NCI-H1105 (cell line): ENCODE measurements around the gene LENG1.

Source experiments
- DNase-seq: peaks from one replicate; lab custom pipeline; 2025; lab: John Stamatoyannopoulos, UW

The LENG1 gene

GRCh38 chr19:54164369-54165068 is 5.0 kb upstream of the LENG1 start:
- DNase-seq = no peak

DNA sequence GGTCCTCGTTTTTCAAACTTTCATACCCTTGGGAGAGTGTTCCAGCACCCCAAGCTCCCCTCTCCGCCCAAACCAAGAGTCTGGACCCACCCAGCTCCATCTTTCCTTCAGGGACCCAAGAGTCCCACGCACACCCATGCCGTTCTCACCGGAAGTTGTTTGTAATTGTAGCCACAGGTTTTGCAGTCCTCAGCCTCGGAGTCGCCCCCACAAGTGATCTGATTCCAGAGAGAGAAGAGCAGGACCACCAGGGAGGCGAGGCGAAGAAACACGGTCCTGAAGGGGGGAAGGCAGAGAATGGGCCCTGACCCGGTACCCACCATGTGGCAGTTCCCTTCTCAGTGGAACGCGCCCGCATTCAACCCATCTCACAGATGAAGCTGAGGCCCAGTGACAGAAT is 3.4 kb upstream of the LENG1 start:
- no peak for DNase-seq

GRCh38 chr19:54162241-54162805 is 2.8 kb upstream of the LENG1 start:
- DNase-seq = no peak

GRCh38 chr19:54160854-54161253 is 1.3 kb upstream of the LENG1 start:
- DNase-seq = no peak

DNA sequence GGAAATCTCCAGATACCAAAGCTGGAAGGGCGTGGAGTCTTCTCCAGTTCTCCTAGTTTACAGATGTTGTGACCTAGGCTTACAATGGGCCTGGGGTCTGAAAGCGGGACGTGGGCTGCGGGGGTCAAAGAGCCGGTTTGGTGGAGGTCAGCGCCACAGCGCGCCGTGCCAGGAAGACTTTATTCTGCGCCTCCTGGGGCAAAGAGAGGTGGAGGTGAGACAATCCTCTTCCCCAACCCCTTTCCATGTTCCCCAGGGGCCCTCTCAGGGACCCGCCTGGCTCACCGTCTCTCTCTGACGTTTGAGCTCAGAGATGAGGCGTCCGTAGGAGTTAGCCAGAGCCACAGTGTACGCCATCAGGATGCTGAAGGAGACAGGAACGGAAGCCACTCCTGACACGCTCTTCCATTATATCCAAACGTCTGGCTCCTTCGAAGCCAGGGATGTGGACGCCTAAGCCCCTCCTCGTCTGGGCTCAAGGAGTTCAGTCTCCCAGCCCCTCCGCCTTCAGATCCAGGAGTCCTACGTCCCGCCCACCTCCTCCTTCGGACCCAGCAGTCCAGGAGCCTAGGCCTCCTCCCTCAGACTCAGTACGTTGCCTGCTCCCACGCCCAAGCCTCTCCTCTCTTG is 776 bp upstream of the LENG1 start:
- peak; percentile 34 for DNase-seq

DNA sequence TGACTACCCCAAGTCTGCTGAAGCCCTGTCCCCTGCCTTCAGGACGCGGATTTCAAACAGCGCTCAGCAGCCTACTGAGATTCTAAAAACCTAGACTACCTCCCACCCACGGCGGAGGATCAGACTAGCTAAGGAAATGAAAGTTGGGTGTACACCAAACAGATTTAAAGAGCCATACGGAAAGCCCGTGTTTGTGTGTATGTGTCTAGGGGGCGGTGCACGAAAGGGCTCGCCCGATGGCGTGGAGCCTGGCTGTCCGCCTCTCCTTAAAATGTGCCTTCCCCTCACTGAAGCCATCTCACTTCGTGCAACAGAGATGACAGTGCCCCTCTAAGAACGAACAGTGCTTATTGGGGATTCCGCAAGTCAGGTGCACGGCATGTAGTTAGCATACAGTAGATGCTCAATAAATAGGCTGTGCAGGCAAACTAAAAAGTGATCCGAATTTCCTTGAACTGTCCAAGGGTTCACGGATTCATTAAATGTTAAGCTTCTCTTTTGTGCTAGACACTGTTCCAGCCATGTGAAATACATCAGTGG is 639 bp downstream of the LENG1 start:
- no peak for DNase-seq

DNA sequence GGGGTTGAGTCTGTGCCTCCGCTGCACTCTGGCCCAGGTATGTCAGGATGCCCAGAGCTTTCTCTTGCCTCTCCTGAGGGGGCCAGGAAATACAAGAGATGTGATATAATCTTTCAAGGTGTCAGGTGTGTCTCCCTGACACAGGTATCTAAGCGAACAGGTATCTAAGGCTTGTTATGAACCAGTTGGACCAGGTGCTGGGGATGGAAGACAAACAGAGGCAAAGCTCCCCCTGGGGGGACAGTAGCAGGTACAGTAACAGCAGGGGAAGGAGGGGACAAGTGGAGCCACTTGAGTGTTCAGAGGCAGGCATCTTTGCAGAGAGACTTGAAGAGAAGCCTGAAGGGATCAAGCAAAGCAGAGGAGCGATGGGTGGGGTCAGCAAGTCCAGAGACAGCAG is 2.6 kb downstream of the LENG1 start:
- DNase-seq = no peak

DNA sequence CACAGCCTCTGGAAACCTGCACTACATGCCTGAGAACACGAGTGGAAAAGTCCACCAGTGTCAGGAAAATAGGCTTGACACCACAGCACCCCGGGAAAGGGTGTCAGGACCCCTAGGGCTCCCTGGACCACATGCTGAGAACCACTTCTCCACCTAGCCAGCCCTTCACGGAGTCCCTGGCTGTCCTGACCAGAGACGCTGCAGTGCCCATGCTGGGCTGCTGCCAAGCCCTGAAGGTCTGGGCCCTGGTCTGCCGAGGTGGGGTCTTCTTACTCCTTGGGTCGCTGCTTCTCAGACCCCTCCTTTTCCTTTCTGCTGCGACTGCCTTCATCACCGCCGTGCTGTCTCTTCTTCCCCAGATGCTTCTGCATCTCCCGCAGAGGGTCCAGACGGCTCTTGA is 3.0 kb downstream of the LENG1 start:
- no peak for DNase-seq

DNA sequence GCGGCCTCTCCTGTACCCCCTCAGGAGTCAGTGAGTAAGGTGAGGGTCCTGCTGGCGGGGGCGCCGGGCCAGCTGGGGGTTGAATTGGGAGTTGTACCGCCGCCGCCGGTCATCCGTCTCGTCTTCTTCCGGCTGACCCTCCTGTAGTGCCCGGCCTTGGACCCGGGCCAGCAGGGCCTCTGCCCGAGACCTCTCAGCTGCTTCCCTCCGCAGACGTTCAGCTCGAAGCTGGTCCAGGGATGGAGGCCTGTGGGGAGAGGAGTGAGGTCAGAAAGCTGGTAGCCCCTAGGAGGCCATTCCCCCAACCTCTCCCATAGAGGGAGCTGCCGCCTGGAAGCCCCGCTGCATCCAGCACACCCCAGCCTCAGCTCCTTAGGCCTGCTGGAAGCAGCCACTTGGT is 3.8 kb downstream of the LENG1 start:
- DNase-seq = no peak

- DNase-seq = no peak
Measured at GRCh38 chr19:54154603-54155345, 4.7 kb downstream of the LENG1 start.

DNA sequence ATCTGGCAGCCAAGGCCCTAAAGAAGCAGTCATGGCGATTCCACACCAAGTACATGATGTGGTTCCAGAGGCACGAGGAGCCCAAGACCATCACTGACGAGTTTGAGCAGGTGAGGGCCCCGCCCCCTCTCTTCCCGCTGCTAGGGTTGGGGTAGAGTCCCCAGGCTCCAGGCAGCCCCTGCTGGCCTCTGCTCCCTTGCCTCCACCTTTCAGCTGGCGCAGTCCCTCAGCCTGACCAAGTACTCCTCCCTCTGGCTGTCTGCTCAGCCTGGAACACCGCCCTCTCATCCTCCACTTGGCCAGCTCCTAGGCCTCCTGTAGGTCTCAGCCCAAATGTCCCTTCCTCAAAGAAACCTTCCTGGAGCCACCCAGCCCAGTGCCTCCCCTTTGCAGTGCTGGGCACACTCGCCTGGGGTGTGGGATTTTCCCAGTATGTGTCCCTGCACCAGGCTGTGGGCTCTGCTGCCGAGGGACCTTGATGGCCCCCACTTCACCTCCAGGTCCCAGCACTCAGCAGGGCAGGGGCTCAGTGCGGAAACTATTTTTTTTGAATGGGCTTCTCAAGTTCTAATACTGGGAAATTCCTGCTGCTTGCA is 5.7 kb downstream of the LENG1 start:
- no peak for DNase-seq

- no peak for DNase-seq
Measured at GRCh38 chr19:54152878-54153524, 6.5 kb downstream of the LENG1 start.

GRCh38 chr19:54152267-54152666 is 7.3 kb downstream of the LENG1 start:
- DNase-seq = no peak

DNA sequence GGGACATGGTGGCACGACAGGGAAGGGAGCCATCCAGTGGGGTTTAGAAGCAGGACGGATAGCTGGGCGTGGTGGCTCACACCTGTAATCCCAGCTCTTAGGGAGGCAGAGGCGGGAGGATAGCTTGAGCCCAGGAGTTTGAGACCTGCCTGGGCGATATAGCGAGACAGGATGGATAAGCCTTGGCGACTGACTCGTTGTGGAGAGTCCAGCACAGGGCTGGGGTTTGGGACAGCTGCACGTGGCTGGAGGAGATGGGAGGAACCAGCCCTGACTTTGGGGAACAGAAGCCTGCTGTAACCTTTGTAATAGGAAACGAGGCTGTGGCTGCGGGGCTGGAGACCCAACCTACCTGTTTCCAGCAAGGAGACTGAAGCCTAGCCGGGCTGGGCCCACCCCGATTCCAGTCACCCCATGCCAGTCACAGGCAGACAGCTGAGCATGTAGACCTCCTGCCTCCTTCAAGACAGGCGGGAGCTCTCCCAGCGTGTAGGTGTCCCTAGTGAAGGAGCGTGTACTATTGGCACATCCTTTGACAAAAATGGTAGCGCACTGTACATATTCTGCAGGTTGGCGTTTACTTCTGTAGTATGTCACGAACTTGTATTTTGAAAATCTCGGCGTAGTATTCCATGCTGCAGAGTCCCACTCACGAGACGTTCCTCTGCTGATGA is 8.0 kb downstream of the LENG1 start:
- no peak for DNase-seq

DNA sequence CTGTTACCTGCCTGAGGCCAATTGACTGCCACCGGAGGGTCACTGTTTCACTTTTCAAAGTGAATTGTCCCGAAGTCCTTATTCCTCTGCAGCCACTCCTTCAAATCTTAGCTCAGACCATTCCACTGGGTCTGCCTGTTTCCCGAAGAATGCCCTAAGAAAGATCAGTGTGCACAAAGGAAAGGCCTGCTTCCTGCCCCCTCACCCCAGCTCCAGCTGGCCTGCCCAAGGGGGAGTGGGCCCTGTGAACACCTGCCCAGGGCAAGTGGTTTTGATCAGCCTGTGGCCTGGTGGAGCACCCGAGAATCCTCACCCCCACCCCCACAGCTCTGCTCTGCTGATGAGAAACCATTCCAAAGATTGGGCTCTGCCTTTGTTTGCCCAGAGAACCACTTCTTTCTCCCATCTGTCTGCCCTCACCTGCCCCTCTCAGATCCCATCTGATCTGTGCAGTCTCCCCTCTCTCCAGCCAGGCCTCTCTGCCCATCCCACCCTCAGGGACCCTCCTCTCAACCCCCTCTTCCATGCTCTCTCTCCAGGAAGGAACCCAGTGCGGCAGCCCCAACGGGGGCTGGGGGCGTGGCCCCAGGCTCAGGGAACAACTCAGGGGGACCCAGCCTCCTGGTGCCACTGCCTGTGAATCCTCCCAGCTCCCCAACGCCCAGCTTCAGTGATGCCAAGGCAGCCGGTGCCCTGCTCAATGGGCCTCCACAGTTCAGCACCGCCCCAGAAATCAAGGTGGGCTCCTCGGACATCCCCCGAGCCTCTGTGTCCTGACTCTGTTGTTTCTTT is 10.3 kb downstream of the LENG1 start:
- DNase-seq = no peak

- DNase-seq = no peak
Measured at GRCh38 chr19:54148158-54148557, 11.4 kb downstream of the LENG1 start.

DNA sequence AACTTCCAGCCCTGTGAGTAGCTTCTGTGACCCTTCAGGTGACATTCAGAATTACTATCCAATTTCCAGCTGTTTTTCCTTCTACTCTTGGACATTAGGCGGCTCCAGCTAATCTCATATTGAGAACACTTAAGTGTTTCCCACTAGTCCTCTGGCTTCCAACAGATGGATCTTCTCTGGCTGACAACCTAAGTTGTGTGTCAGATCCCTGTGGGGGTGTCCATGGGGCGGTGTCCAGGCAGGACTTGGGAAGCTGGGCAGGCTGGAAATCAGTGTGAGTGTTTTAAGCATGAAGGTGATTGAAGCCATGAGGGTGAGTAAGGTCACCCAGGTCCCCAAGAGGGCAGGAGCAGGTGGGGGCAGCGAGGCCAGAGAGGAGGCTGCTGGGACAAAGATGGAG is 11.8 kb downstream of the LENG1 start:
- DNase-seq = no peak

- DNase-seq = no peak
Measured at GRCh38 chr19:54145541-54146158, 13.9 kb downstream of the LENG1 start.

- no peak for DNase-seq
Measured at GRCh38 chr19:54142166-54142780, 17.2 kb downstream of the LENG1 start.
